K562 (cell line): Measurements from ENCODE around the gene LCE2D. TPM values are rescaled to one million over a fixed set of nuclear protein-coding genes. Genes with fewer than 3 reads are reported as not detected.

Source experiments
- polyA plus RNA-seq, 8 experiments: library from polyadenylated mRNA; depleted of rRNA in 4 of 8; stranded (reverse) in 5 of 8; unstranded in 3 of 8; fragments of >200 nt; fragmentation: Nextera tagmentation in 2 of 8; fragmentation: Illumina TruSeq in 1 of 8; extraction: Ambion mirVana in 2 of 8; extraction: Trizol in 1 of 8; gene quantifications; 2 replicates each; pipeline versions ENCODE4 v1.2.1 to v1.2.3, GENCODE V29; 2011 to 2014; ENCODE audit warnings: inconsistent platforms in 1 of 8, missing spikeins in 1 of 8
- small RNA-seq: library from RNA; depleted of rRNA; stranded (forward); fragments of <200 nt; gene quantifications from one replicate; pipeline ENCODE3, GENCODE V24; 2014
- total RNA-seq, 7 experiments: library from RNA; depleted of rRNA in 6 of 7; stranded (reverse); fragments of >200 nt in 6 of 7; fragmentation: Illumina TruSeq in 2 of 7; extraction: Trizol in 2 of 7; gene quantifications; 2 replicates each; pipeline versions ENCODE4 v1.2.1 to v1.2.3, GENCODE V29; 2011 to 2021; ENCODE audit warnings: low replicate concordance in 1 of 7

The LCE2D gene
- total and polyA plus RNA-seq, 9 of the 15 experiments (the other 6 are each of a cell fraction or from before 2014, with no cell fraction given) = not detected

Small RNA genes lying within 50 kb of the gene (small RNA-seq; reads per million reads assigned to genes)
- not detected for gene LCE3A
- not detected for gene LCE3B

Other genes starting within 250 kb of the LCE2D start
Only the 7 nearest of the 23 such genes appear.
- not detected in 2 replicates for gene LCE3C, start 63.1 kb upstream of the LCE2D start, total RNA-seq (2014; rRNA removed)
- not detected in 2 replicates for gene LCE3C, start 63.1 kb upstream of the LCE2D start, total RNA-seq (2014; rRNA removed; fragmentation: Illumina TruSeq; extraction: Trizol)
- not detected in 2 replicates for gene LCE3C, start 63.1 kb upstream of the LCE2D start, total RNA-seq (2015; rRNA removed; fragmentation: Illumina TruSeq; extraction: Trizol)
- gene LCE3C, start 63.1 kb upstream of the LCE2D start, total RNA-seq (2021) = not detected in 2 replicates
- gene LCE3C, start 63.1 kb upstream of the LCE2D start, polyA plus RNA-seq (2011; rRNA removed) = not detected in 2 replicates
- gene LCE3C, start 63.1 kb upstream of the LCE2D start, polyA plus RNA-seq (2014; fragmentation: Illumina TruSeq; extraction: Trizol) = not detected in 2 replicates
- gene LCE3C, start 63.1 kb upstream of the LCE2D start, polyA plus RNA-seq (2014; fragmentation: Nextera tagmentation; extraction: Ambion mirVana) = not detected
- gene LCE3C, start 63.1 kb upstream of the LCE2D start, polyA plus RNA-seq (2014; rRNA removed) = not detected in 2 replicates
- gene LCE3B, start 49.6 kb upstream of the LCE2D start, total RNA-seq (2014; rRNA removed) = not detected in 2 replicates
- gene LCE3B, start 49.6 kb upstream of the LCE2D start, total RNA-seq (2014; rRNA removed; fragmentation: Illumina TruSeq; extraction: Trizol) = not detected in 2 replicates
- not detected in 2 replicates for gene LCE3B, start 49.6 kb upstream of the LCE2D start, total RNA-seq (2015; rRNA removed; fragmentation: Illumina TruSeq; extraction: Trizol)
- not detected in 2 replicates for gene LCE3B, start 49.6 kb upstream of the LCE2D start, total RNA-seq (2021)
- not detected in 2 replicates for gene LCE3B, start 49.6 kb upstream of the LCE2D start, polyA plus RNA-seq (2011; rRNA removed)
- not detected in 2 replicates for gene LCE3B, start 49.6 kb upstream of the LCE2D start, polyA plus RNA-seq (2014; fragmentation: Illumina TruSeq; extraction: Trizol)
- gene LCE3B, start 49.6 kb upstream of the LCE2D start, polyA plus RNA-seq (2014; fragmentation: Nextera tagmentation; extraction: Ambion mirVana) = not detected
- gene LCE3B, start 49.6 kb upstream of the LCE2D start, polyA plus RNA-seq (2014; rRNA removed) = not detected in 2 replicates
- not detected in 2 replicates for gene LCE3A, start 40.3 kb upstream of the LCE2D start, total RNA-seq (2014; rRNA removed)
- gene LCE3A, start 40.3 kb upstream of the LCE2D start, total RNA-seq (2014; rRNA removed; fragmentation: Illumina TruSeq; extraction: Trizol) = not detected in 2 replicates
- not detected in 2 replicates for gene LCE3A, start 40.3 kb upstream of the LCE2D start, total RNA-seq (2015; rRNA removed; fragmentation: Illumina TruSeq; extraction: Trizol)
- gene LCE3A, start 40.3 kb upstream of the LCE2D start, total RNA-seq (2021) = not detected in 2 replicates
- gene LCE3A, start 40.3 kb upstream of the LCE2D start, polyA plus RNA-seq (2011; rRNA removed) = not detected in 2 replicates
- not detected in 2 replicates for gene LCE3A, start 40.3 kb upstream of the LCE2D start, polyA plus RNA-seq (2014; fragmentation: Illumina TruSeq; extraction: Trizol)
- gene LCE3A, start 40.3 kb upstream of the LCE2D start, polyA plus RNA-seq (2014; fragmentation: Nextera tagmentation; extraction: Ambion mirVana) = not detected
- gene LCE3A, start 40.3 kb upstream of the LCE2D start, polyA plus RNA-seq (2014; rRNA removed) = not detected in 2 replicates
- gene LCE2C, start 11.9 kb downstream of the LCE2D start, total RNA-seq (2014; rRNA removed) = not detected in 2 replicates
- gene LCE2C, start 11.9 kb downstream of the LCE2D start, total RNA-seq (2014; rRNA removed; fragmentation: Illumina TruSeq; extraction: Trizol) = not detected in 2 replicates
- gene LCE2C, start 11.9 kb downstream of the LCE2D start, total RNA-seq (2015; rRNA removed; fragmentation: Illumina TruSeq; extraction: Trizol) = not detected in 2 replicates
- gene LCE2C, start 11.9 kb downstream of the LCE2D start, total RNA-seq (2021) = not detected in 2 replicates
- gene LCE2C, start 11.9 kb downstream of the LCE2D start, polyA plus RNA-seq (2011; rRNA removed) = not detected in 2 replicates
- not detected in 2 replicates for gene LCE2C, start 11.9 kb downstream of the LCE2D start, polyA plus RNA-seq (2014; fragmentation: Illumina TruSeq; extraction: Trizol)
- not detected for gene LCE2C, start 11.9 kb downstream of the LCE2D start, polyA plus RNA-seq (2014; fragmentation: Nextera tagmentation; extraction: Ambion mirVana)
- gene LCE2C, start 11.9 kb downstream of the LCE2D start, polyA plus RNA-seq (2014; rRNA removed) = not detected in 2 replicates
- gene LCE2B, start 22.7 kb downstream of the LCE2D start, total RNA-seq (2014; rRNA removed) = not detected in 2 replicates
- gene LCE2B, start 22.7 kb downstream of the LCE2D start, total RNA-seq (2014; rRNA removed; fragmentation: Illumina TruSeq; extraction: Trizol) = not detected in 2 replicates
- gene LCE2B, start 22.7 kb downstream of the LCE2D start, total RNA-seq (2015; rRNA removed; fragmentation: Illumina TruSeq; extraction: Trizol) = not detected in 2 replicates
- gene LCE2B, start 22.7 kb downstream of the LCE2D start, total RNA-seq (2021) = not detected in 2 replicates
- not detected in 2 replicates for gene LCE2B, start 22.7 kb downstream of the LCE2D start, polyA plus RNA-seq (2011; rRNA removed)
- gene LCE2B, start 22.7 kb downstream of the LCE2D start, polyA plus RNA-seq (2014; fragmentation: Illumina TruSeq; extraction: Trizol) = not detected in 2 replicates
- gene LCE2B, start 22.7 kb downstream of the LCE2D start, polyA plus RNA-seq (2014; fragmentation: Nextera tagmentation; extraction: Ambion mirVana) = not detected
- gene LCE2B, start 22.7 kb downstream of the LCE2D start, polyA plus RNA-seq (2014; rRNA removed) = not detected in 2 replicates
- gene LCE2A, start 35.0 kb downstream of the LCE2D start, total RNA-seq (2014; rRNA removed) = not detected in 2 replicates
- gene LCE2A, start 35.0 kb downstream of the LCE2D start, total RNA-seq (2014; rRNA removed; fragmentation: Illumina TruSeq; extraction: Trizol) = not detected in 2 replicates
- not detected in 2 replicates for gene LCE2A, start 35.0 kb downstream of the LCE2D start, total RNA-seq (2015; rRNA removed; fragmentation: Illumina TruSeq; extraction: Trizol)
- not detected in 2 replicates for gene LCE2A, start 35.0 kb downstream of the LCE2D start, total RNA-seq (2021)
- not detected in 2 replicates for gene LCE2A, start 35.0 kb downstream of the LCE2D start, polyA plus RNA-seq (2011; rRNA removed)
- not detected in 2 replicates for gene LCE2A, start 35.0 kb downstream of the LCE2D start, polyA plus RNA-seq (2014; fragmentation: Illumina TruSeq; extraction: Trizol)
- not detected for gene LCE2A, start 35.0 kb downstream of the LCE2D start, polyA plus RNA-seq (2014; fragmentation: Nextera tagmentation; extraction: Ambion mirVana)
- gene LCE2A, start 35.0 kb downstream of the LCE2D start, polyA plus RNA-seq (2014; rRNA removed) = not detected in 2 replicates
- gene LCE4A, start 44.8 kb downstream of the LCE2D start, total RNA-seq (2014; rRNA removed) = not detected in 2 replicates
- gene LCE4A, start 44.8 kb downstream of the LCE2D start, total RNA-seq (2014; rRNA removed; fragmentation: Illumina TruSeq; extraction: Trizol) = not detected in 2 replicates
- gene LCE4A, start 44.8 kb downstream of the LCE2D start, total RNA-seq (2015; rRNA removed; fragmentation: Illumina TruSeq; extraction: Trizol) = not detected in 2 replicates
- gene LCE4A, start 44.8 kb downstream of the LCE2D start, total RNA-seq (2021) = not detected in 2 replicates
- gene LCE4A, start 44.8 kb downstream of the LCE2D start, polyA plus RNA-seq (2011; rRNA removed) = not detected in 2 replicates
- gene LCE4A, start 44.8 kb downstream of the LCE2D start, polyA plus RNA-seq (2014; fragmentation: Illumina TruSeq; extraction: Trizol) = not detected in 2 replicates
- gene LCE4A, start 44.8 kb downstream of the LCE2D start, polyA plus RNA-seq (2014; fragmentation: Nextera tagmentation; extraction: Ambion mirVana) = not detected
- gene LCE4A, start 44.8 kb downstream of the LCE2D start, polyA plus RNA-seq (2014; rRNA removed) = not detected in 2 replicates